ENCODE results near the gene NUMBL.
"Not testable (repeated sequence)": the region's sequence is repeated elsewhere in the genome, so short reads cannot be mapped to it uniquely, and the experiment has no call there.

The NUMBL gene

DNA sequence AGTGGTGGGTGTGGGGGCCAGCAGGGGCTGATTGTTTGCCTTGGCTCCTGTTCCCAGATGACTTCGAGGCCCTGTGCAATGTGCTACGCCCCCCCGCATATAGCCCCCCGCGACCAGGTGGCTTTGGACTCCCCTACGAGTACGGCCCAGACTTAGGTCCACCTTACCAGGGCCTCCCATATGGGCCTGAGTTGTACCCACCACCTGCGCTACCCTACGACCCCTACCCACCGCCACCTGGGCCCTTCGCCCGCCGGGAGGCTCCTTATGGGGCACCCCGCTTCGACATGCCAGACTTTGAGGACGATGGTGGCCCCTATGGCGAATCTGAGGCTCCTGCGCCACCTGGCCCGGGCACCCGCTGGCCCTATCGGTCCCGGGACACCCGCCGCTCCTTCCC is 63.5 kb downstream of the NUMBL start:
- ATAC-seq, result no peak
- peaks cover 30% of the 10 kb centered on the region for H3K36me3 Mint-ChIP-seq (ENCODE audit: low read depth)
- H3K4me3 Mint-ChIP-seq, result no peak overlapping the region
- H3K27ac Mint-ChIP-seq, result no peak overlapping the region
- H3K9me3 Mint-ChIP-seq, result no peaks in the 10 kb centered on the region
- DNase-seq, result no peak
- H3K4me1 Mint-ChIP-seq, result peaks cover 13% of the 10 kb centered on the region
- no peaks in the 10 kb centered on the region for H3K27me3 Mint-ChIP-seq

DNA sequence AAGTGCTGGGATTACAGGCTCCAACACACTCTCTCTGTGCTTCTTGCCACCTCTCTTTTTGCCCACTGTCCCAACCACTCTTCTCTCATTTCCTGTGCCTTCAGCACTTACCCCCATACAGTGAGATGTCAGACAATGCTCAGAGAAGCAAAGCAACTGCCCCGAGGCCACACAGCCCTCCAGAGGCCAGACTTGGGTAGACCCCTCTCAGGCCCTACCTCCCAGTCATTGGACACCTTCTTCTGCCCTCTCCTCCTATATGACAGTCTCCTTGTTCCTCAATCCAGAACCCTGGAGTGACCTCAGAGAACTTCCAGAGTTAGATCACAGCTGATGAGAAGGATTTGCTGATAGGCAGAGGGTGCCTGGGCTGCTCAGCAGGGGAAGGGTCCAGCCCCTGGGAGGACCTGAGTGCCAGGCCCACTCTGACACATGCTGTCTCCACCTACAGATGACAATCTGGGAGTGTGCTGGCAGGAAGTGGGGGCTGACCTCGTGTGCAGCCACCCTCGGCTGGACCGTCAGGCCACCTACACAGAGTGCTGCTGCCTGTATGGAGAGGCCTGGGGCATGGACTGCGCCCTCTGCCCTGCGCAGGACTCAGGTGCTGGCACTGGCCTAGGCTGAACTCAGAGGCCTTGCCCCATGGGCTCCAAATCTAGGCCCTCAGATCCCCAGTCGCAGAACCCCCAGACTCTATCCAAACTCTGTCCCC is 64.9 kb downstream of the NUMBL start:
- DNase-seq (no peak), ATAC-seq (no peak)
- no peak overlapping the region for H3K4me3 Mint-ChIP-seq
- no peaks in the 10 kb centered on the region for H3K9me3 Mint-ChIP-seq
- peaks cover 36% of the 10 kb centered on the region for H3K36me3 Mint-ChIP-seq (ENCODE audit: low read depth)
- H3K27me3 Mint-ChIP-seq, result no peaks in the 10 kb centered on the region
- H3K4me1 Mint-ChIP-seq, result peaks cover 18% of the 10 kb centered on the region
- H3K27ac Mint-ChIP-seq, result peak overlapping the region; percentile 12

DNA sequence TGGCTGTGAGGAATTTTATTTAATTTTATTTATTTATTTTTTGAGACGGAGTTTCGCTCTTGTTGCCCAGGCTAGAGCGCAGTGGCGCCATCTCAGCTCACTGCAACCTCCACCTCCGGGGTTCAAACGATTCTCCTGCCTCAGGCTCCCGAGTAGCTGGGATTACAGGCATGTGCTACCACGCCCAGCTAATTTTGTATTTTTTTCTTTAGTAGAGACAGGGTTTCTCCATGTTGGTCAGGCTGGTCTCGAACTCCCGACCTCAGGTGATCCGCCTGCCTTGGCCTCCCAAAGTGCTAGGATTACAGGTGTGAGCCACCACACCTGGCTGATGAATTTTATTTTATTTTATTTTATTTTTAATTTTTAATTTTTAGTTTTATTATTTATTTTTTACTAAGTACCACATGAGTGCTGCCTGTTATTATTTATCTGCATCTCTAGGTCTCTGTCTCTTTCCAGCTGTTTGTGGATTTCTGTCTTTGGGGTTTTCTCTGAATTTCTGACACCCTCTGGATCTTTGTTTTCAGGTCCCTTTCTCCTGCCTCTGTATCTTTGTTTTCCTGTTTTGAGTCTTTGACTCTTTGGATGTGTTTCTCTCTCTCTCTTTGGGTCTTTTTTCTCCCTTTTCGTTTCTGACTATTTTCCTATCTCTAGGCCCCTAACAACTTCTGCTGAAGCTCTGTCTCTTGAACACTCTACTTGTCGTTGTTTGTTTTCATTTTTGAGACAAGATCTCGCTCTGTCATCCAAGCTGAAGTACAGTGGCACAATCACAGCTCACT is 65.9 kb downstream of the NUMBL start:
- not testable (repeated sequence) for H3K4me3 Mint-ChIP-seq, ATAC-seq, H3K27me3 Mint-ChIP-seq, DNase-seq, H3K9me3 Mint-ChIP-seq
- peaks cover 19% of the 10 kb centered on the region for H3K4me1 Mint-ChIP-seq
- peak overlapping the region; percentile 7 for H3K27ac Mint-ChIP-seq
- peaks cover 33% of the 10 kb centered on the region for H3K36me3 Mint-ChIP-seq (ENCODE audit: low read depth)

DNA sequence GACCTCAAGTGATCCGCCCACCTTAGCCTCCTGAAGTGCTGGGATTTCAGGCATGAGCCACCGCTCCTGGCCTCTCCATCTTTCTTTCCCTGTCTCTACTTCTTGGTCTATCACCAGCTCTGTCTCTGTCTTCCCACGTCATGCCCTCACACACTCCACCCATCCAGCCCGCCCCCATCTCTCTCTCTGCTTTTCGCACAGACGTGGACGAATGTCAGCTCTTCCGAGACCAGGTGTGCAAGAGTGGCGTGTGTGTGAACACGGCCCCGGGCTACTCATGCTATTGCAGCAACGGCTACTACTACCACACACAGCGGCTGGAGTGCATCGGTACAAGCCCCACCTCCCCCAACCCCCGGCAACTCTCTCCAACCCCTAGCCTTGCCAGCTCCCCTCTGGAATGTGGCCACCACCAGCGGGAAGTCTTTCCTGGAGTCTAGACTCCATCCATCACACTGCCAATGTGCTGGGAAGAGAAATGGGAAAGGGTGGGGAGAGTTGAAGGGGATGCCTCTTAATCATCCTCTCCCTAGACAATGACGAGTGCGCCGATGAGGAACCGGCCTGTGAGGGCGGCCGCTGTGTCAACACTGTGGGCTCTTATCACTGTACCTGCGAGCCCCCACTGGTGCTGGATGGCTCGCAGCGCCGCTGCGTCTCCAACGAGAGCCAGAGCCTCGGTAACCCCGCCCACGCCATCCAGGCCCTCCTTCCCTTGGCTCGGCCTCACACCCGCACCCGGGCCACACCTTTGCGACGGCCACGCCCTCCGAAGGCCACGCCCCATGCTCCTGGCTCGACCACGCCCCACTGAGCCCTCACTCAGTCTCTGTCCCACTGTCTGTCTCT is 66.8 kb downstream of the NUMBL start:
- no peak overlapping the region for H3K4me3 Mint-ChIP-seq
- H3K27me3 Mint-ChIP-seq, result no peaks in the 10 kb centered on the region
- DNase-seq (peak; percentile 39), ATAC-seq (peak; percentile 26)
- H3K9me3 Mint-ChIP-seq, result no peaks in the 10 kb centered on the region
- no peak overlapping the region for H3K27ac Mint-ChIP-seq
- H3K36me3 Mint-ChIP-seq (ENCODE audit: low read depth), result peaks cover 38% of the 10 kb centered on the region
- peaks cover 24% of the 10 kb centered on the region for H3K4me1 Mint-ChIP-seq

DNA sequence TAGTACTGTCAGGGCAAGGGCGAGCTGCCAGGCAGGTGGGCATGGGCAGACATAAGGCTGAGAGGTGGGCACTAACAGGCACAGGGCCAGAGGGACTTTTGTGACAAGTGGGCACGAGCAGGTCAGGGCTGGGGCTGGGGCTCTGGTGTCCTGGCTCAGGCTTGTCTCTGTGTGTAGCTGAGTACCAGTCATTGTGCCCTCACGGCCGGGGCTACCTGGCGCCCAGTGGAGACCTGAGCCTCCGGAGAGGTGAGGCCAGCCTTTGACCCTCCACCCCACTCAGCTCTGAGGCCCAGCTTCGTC is 67.7 kb downstream of the NUMBL start:
- no peak overlapping the region for H3K27ac Mint-ChIP-seq

DNA sequence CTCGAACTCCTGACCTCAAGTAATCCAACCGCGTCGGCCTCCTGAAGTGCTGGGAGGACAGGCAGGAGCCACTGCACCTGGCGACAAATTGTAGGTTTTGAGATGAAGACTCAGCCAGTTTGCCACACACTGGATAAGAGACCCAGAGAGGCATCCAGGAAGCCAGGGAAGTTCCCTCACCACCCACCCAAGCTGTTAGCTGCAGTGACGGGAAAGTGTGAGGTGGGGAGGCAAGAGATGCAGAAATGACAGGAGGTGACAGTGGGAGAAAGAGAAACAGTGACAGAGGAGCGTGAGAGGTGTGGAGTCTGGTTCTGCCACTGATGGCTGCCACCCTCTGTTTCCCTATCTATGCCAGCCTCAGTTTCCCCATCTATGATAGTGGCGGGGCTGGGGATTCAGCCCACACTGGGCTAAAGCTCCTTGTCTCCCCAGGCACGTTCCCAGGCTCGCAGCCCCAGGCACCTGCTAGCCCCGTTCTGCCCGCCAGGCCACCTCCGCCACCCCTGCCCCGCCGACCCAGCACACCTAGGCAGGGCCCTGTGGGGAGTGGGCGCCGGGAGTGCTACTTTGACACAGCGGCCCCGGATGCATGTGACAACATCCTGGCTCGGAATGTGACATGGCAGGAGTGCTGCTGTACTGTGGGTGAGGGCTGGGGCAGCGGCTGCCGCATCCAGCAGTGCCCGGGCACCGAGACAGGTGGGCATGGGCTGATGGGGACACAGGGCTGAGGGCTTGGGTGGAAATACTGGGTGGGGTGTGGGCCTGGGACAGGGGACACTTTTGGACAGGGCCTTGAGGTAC is 68.3 kb downstream of the NUMBL start:
- Mint-ChIP-seq H3K9me3 (no peaks in the 10 kb centered on the region), H3K4me3 (no peak overlapping the region), H3K27me3 (no peaks in the 10 kb centered on the region), H3K36me3 (ENCODE audit: low read depth) (peaks cover 38% of the 10 kb centered on the region), H3K27ac (no peak overlapping the region), H3K4me1 (peaks cover 28% of the 10 kb centered on the region)
- DNase-seq (no peak), ATAC-seq (no peak)

More for the DNA sequence above, 67.7 kb downstream of the NUMBL start:
- H3K36me3 Mint-ChIP-seq (ENCODE audit: low read depth), result peaks cover 40% of the 10 kb centered on the region
- no peaks in the 10 kb centered on the region for H3K27me3 Mint-ChIP-seq
- no peak for DNase-seq
- ATAC-seq, result no peak
- H3K4me1 Mint-ChIP-seq, result peaks cover 27% of the 10 kb centered on the region
- H3K4me3 Mint-ChIP-seq, result no peak overlapping the region
- no peaks in the 10 kb centered on the region for H3K9me3 Mint-ChIP-seq

DNA sequence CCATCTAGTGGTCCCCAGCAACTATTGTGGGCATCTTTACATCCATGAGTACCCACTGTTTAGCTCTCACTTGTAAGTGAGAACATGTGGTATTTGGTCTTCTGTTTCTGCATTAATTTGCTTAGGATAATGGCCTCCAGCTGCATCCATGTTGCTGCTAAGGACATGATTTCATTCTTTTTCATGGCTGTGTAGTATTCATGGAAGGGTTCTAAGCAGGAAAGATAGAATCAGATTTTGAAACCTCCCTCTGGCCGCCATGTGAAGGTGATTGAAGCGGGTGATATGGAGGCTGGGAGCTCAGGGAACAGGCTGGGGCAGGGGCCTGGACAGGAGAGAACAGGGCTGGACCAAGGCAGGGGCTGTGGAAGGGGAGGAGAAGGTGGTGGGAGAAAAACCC is 69.2 kb downstream of the NUMBL start:
- ATAC-seq (no peak), DNase-seq (no peak)
- Mint-ChIP-seq H3K36me3 (ENCODE audit: low read depth) (peaks cover 40% of the 10 kb centered on the region), H3K4me1 (peaks cover 32% of the 10 kb centered on the region), H3K9me3 (no peaks in the 10 kb centered on the region), H3K4me3 (no peak overlapping the region), H3K27ac (peak overlapping the region; percentile 44), H3K27me3 (no peaks in the 10 kb centered on the region)

DNA sequence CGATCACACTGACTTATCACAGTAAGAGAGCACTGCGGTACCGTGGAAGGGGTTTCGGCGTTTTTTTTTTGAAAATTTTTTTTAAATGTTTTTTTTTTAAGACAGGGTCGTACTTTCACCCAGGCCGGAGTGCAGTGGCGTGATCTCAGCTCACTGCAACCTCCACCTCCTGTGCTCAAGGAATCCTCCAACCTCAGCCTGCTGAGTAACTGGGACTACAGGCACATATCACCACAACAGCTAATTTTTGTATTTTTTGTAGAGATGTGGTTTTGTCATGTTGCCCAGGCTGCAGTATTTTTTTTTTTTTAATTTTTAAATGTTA is 70.3 kb downstream of the NUMBL start:
- Mint-ChIP-seq H3K9me3 (no peaks in the 10 kb centered on the region), H3K4me1 (peaks cover 38% of the 10 kb centered on the region), H3K36me3 (ENCODE audit: low read depth) (peaks cover 38% of the 10 kb centered on the region), H3K4me3 (no peak overlapping the region), H3K27me3 (no peaks in the 10 kb centered on the region), H3K27ac (peak overlapping the region; percentile 83)
- DNase-seq (no peak), ATAC-seq (no peak)

DNA sequence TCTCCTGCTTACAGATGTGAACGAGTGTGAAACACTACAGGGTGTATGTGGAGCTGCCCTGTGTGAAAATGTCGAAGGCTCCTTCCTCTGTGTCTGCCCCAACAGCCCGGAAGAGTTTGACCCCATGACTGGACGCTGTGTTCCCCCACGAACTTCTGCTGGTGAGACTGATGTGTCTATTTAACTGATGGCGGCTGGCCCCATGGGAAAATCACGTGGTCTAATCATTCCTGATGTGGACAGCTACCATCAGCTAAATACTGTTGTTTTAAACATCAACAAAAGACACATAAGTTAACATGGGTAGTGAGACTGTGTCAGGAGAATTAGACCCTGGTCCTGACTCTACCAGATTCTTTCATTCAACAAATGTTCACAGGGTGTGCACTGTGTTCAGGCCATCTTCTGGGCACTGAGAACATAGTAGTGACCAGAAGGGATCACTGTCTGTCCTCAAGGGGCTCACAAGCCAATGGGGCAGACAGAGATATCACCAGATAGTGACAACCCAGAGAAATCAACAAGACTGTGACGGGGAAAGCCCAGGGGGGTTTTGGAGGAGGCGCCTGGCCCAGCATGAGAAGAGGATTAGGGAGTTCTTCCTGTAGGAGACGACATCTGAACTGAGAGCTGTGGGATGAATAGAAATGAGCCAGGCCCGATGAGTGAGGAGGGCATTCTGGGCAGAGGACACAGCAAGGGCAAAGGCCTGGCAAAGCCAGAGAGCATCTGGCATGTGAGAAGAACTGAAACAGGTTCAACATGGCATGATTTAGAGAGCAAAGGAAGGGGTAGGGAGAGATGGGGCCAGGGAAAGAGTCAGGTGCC is 70.9 kb downstream of the NUMBL start:
- Mint-ChIP-seq H3K27me3 (no peaks in the 10 kb centered on the region), H3K36me3 (ENCODE audit: low read depth) (peaks cover 34% of the 10 kb centered on the region), H3K27ac (peak overlapping the region; percentile 83), H3K9me3 (no peaks in the 10 kb centered on the region), H3K4me1 (peaks cover 39% of the 10 kb centered on the region), H3K4me3 (no peak overlapping the region)
- ATAC-seq, result no peak
- DNase-seq, result no peak

DNA sequence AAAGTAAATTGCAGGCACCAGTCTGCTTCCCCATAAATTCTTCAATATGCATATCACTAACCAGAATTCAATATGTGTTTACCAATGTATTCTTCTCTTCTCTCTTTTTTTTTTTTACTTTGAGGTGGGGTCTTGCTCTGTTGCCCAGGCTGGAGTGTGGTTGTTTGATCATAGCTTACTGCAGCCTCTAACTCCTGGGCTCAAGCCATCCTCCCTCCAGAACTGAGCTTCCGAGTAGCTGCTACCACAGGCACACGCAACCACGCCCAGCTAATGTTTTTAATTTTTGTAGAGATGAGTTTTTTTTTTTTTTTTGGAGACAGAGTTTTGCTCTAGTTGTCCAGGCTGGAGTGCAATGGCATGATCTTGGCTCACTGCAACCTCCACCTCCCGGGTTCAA is 72.5 kb downstream of the NUMBL start:
- Mint-ChIP-seq H3K27me3 (no peaks in the 10 kb centered on the region), H3K9me3 (no peaks in the 10 kb centered on the region), H3K27ac (peak overlapping the region; percentile 14), H3K36me3 (ENCODE audit: low read depth) (peaks cover 32% of the 10 kb centered on the region), H3K4me3 (no peak overlapping the region), H3K4me1 (peaks cover 42% of the 10 kb centered on the region)
- DNase-seq, result no peak
- no peak for ATAC-seq

DNA sequence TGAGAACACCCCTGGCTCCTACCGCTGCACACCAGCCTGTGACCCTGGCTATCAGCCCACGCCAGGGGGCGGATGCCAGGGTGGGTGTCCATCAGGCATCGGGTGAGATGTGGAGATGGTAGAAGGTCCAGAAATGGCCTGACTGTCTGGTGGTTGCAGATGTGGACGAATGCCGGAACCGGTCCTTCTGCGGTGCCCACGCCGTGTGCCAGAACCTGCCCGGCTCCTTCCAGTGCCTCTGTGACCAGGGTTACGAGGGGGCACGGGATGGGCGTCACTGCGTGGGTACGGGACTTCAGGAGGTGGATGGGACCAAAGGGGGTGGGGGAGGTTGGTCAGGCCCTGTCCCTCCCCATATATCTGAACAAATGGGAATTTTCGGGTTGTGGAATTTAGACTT is 73.5 kb downstream of the NUMBL start:
- DNase-seq, result no peak
- peaks cover 30% of the 10 kb centered on the region for H3K36me3 Mint-ChIP-seq (ENCODE audit: low read depth)
- peak overlapping the region; percentile 98 for H3K27ac Mint-ChIP-seq
- peaks cover 51% of the 10 kb centered on the region for H3K4me1 Mint-ChIP-seq
- H3K9me3 Mint-ChIP-seq, result no peaks in the 10 kb centered on the region
- no peak for ATAC-seq
- no peaks in the 10 kb centered on the region for H3K27me3 Mint-ChIP-seq
- H3K4me3 Mint-ChIP-seq, result no peak overlapping the region

DNA sequence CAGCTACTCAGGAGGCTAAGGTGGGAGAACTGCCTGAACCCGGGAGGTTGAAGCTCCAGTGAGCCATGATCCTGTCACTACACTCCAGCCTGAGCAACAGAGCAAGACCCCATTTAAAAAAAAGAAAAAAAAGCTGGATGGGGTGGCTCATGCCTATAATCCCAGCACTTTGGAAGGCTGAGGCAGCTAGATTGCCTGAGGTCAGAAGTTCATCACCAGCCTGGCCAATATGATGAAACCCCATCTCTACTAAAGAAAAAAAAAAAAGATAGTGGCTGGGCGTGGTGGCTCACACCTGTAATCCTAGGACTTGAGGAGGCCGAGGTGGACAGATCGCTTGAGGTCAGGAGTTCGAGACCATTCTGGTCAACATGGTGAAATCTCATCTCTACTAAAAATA is 74.3 kb downstream of the NUMBL start:
- Mint-ChIP-seq H3K9me3 (no peaks in the 10 kb centered on the region), H3K4me1 (peaks cover 47% of the 10 kb centered on the region), H3K36me3 (ENCODE audit: low read depth) (peaks cover 26% of the 10 kb centered on the region), H3K27ac (peak overlapping the region; percentile 98), H3K27me3 (no peaks in the 10 kb centered on the region), H3K4me3 (no peak overlapping the region)
- DNase-seq (no peak), ATAC-seq (no peak)
